Measurements from ENCODE around the gene P2RX3.
"Not testable (repeated sequence)": the region's sequence is repeated elsewhere in the genome, so short reads cannot be mapped to it uniquely, and the experiment has no call there.

Gene P2RX3

GRCh38 chr11:57353852-57354251 lies 15.7 kb downstream of the P2RX3 start:
- no peak for DNase-seq

- DNase-seq: no peak
Observed at GRCh38 chr11:57354699-57355098, 16.5 kb downstream of the P2RX3 start.

GRCh38 chr11:57356268-57356667 lies 18.1 kb downstream of the P2RX3 start:
- no peak for DNase-seq

GRCh38 chr11:57357310-57357709 lies 19.2 kb downstream of the P2RX3 start:
- no peak for DNase-seq

GRCh38 chr11:57357856-57358255 lies 19.7 kb downstream of the P2RX3 start:
- no peak for DNase-seq

GRCh38 chr11:57358543-57358961 lies 20.4 kb downstream of the P2RX3 start:
- DNase-seq: no peak

- no peak for DNase-seq
Observed at GRCh38 chr11:57358991-57359390, 20.8 kb downstream of the P2RX3 start.

- DNase-seq: no peak
Observed at GRCh38 chr11:57359396-57359795, 21.2 kb downstream of the P2RX3 start.

GRCh38 chr11:57359896-57360690 lies 21.9 kb downstream of the P2RX3 start:
- no peak for DNase-seq

GRCh38 chr11:57360991-57361390 lies 22.8 kb downstream of the P2RX3 start:
- DNase-seq: no peak

- DNase-seq: not testable (repeated sequence)
Observed at GRCh38 chr11:57361420-57361819, 23.3 kb downstream of the P2RX3 start.

GRCh38 chr11:57361926-57362325 lies 23.8 kb downstream of the P2RX3 start:
- no peak for DNase-seq

- DNase-seq: no peak
Observed at GRCh38 chr11:57363131-57364080, 25.3 kb downstream of the P2RX3 start.

- DNase-seq: no peak
Observed at GRCh38 chr11:57364851-57365660, 26.9 kb downstream of the P2RX3 start.

GRCh38 chr11:57368106-57368844 lies 30.1 kb downstream of the P2RX3 start:
- DNase-seq: no peak

- DNase-seq: no peak
Observed at GRCh38 chr11:57368845-57369232, 30.7 kb downstream of the P2RX3 start.

- no peak for DNase-seq
Observed at GRCh38 chr11:57370251-57370650, 32.1 kb downstream of the P2RX3 start.

GRCh38 chr11:57370941-57371340 lies 32.8 kb downstream of the P2RX3 start:
- DNase-seq: no peak

GRCh38 chr11:57373146-57373545 lies 35.0 kb downstream of the P2RX3 start:
- no peak for DNase-seq

GRCh38 chr11:57374966-57375365 lies 36.8 kb downstream of the P2RX3 start:
- DNase-seq: no peak

GRCh38 chr11:57375490-57375889 lies 37.3 kb downstream of the P2RX3 start:
- DNase-seq: no peak
